Posterior vena cava (tissue), 2 donors: ENCODE results near the gene CFAP70. TPM values are rescaled to one million over a fixed set of nuclear protein-coding genes. Genes with fewer than 3 reads are reported as not detected.

ENCODE experiments used
- total RNA-seq, 2 donors: library from RNA; stranded (reverse); fragmentation: NEBNext Ultra II Directional; extraction: Animal tissue kit (Norgen Biotek cat#: 25700); gene quantifications; one replicate each; pipeline ENCODE4 v1.2.1, GENCODE V29; 2021
- donor health status: DM: yes; HTN: yes; CAD: no.
- donor health status: DM: yes; HTN: yes; CAD: no.

Gene CFAP70
- total RNA-seq, 2 donors from 2014 or later, result 0.76 to 1.6 TPM

Other genes starting within 250 kb of the CFAP70 start
- 1 to 10 TPM; 2.0 to 2.1 TPM for gene NUDT13, start 248.4 kb downstream of the CFAP70 start, total RNA-seq
- gene ECD, start 190.9 kb downstream of the CFAP70 start, total RNA-seq, result 10 to 100 TPM; 22.0 to 23.3 TPM
- 10 to 100 TPM; 18.7 to 21.2 TPM for gene FAM149B1, start 190.7 kb downstream of the CFAP70 start, total RNA-seq
- 1 to 10 TPM; 8.7 to 8.9 TPM for gene DNAJC9, start 111.6 kb downstream of the CFAP70 start, total RNA-seq
- gene MRPS16, start 106.2 kb downstream of the CFAP70 start, total RNA-seq, result 10 to 100 TPM; 51.8 to 59.0 TPM
- gene ANXA7, start 55.2 kb upstream of the CFAP70 start, total RNA-seq, result 100 to 1,000 TPM; 114 to 131 TPM
- gene MSS51, start 74.7 kb upstream of the CFAP70 start, total RNA-seq, result 1 to 10 TPM; 2.1 to 2.2 TPM
- gene PPP3CB, start 137.2 kb upstream of the CFAP70 start, total RNA-seq, result 10 to 100 TPM; 70.4 to 76.3 TPM
- 10 to 100 TPM; 53.9 to 58.3 TPM for gene USP54, start 232.5 kb upstream of the CFAP70 start, total RNA-seq